Liver (tissue), 9 donors: ENCODE data around the gene LLGL1. TPM values are rescaled to one million over a fixed set of nuclear protein-coding genes. Genes with fewer than 3 reads are reported as not detected.

Experiments
- DNase-seq: peaks from one replicate; pipeline ENCODE4 v3.0.0-alpha.2; 2017; ENCODE audit warnings: low spot score
- H3K27ac ChIP-seq, 2 donors: one replicate each; pipeline ENCODE4 v1.7.0; 2013; ENCODE audit warnings: inconsistent platforms in 2 of 2, low read length in 2 of 2, control low read depth in 1 of 2, low read depth in 1 of 2, mild to moderate bottlenecking in 1 of 2
- H3K27me3 ChIP-seq, 4 donors: one replicate each; pipeline versions ENCODE4 v1.6.1 to v1.7.0; 2013; ENCODE audit warnings: low read length in 3 of 4, inconsistent platforms in 1 of 4, mild to moderate bottlenecking in 1 of 4, moderate library complexity in 1 of 4; ENCODE audit not compliant: control insufficient read depth in 4 of 4, insufficient read depth in 4 of 4
- H3K36me3 ChIP-seq, 4 donors: one replicate each; pipeline versions ENCODE4 v1.6.1 to v1.7.0; 2013; ENCODE audit warnings: low read length in 3 of 4, mild to moderate bottlenecking in 3 of 4, low read depth in 1 of 4, moderate library complexity in 1 of 4; ENCODE audit not compliant: control insufficient read depth in 4 of 4, insufficient read depth in 3 of 4
- H3K4me1 ChIP-seq, 4 donors: one replicate each; pipeline versions ENCODE4 v1.6.1 to v1.7.0; 2013; ENCODE audit warnings: low read length in 3 of 4, mild to moderate bottlenecking in 3 of 4, moderate library complexity in 1 of 4; ENCODE audit not compliant: control insufficient read depth in 4 of 4, insufficient read depth in 4 of 4
- H3K4me3 ChIP-seq, 3 donors: one replicate each; pipeline versions ENCODE4 v1.6.1 to v1.7.0; 2013; ENCODE audit warnings: low read length in 3 of 3, control low read depth in 1 of 3, low read depth in 1 of 3, mild to moderate bottlenecking in 1 of 3
- H3K9ac ChIP-seq, 2 donors: one replicate each; pipeline ENCODE4 v1.7.0; 2013; ENCODE audit warnings: low read length in 2 of 2, mild to moderate bottlenecking in 2 of 2, moderate library complexity in 2 of 2, control low read depth in 1 of 2, low read depth in 1 of 2
- H3K9me3 ChIP-seq, 4 donors: one replicate each; pipeline versions ENCODE4 v1.6.1 to v1.7.0; 2013; ENCODE audit warnings: low read length in 3 of 4; ENCODE audit not compliant: control insufficient read depth in 4 of 4
- EGR1 ChIP-seq, 2 donors: IDR thresholded peaks; 2 replicates each; pipeline ENCODE4 v1.6.1; 2016 to 2018; ENCODE audit warnings: antibody characterized with exemption in 2 of 2, low read depth in 2 of 2
- FOXA1 ChIP-seq: IDR thresholded peaks from 2 replicates; pipeline ENCODE4 v1.6.1; 2016; ENCODE audit warnings: antibody characterized with exemption
- FOXA2 ChIP-seq: IDR thresholded peaks from 2 replicates; pipeline ENCODE4 v1.6.1; 2016; ENCODE audit warnings: antibody characterized with exemption
- HNF4A ChIP-seq, 2 donors: conservative IDR thresholded peaks; 2 replicates each; pipeline ENCODE4 v1.6.1; 2016; ENCODE audit warnings: antibody characterized with exemption in 2 of 2, mild to moderate bottlenecking in 2 of 2
- HNF4G ChIP-seq: IDR thresholded peaks from 2 replicates; pipeline ENCODE4 v1.6.1; 2016; ENCODE audit warnings: antibody characterized with exemption
- JUND ChIP-seq, 2 donors: IDR thresholded peaks; 2 replicates each; pipeline ENCODE4 v1.6.1; 2016; ENCODE audit warnings: antibody characterized with exemption in 2 of 2
- NR2F2 ChIP-seq: IDR thresholded peaks from 2 replicates; pipeline ENCODE4 v1.6.1; 2016; ENCODE audit warnings: antibody characterized with exemption
- RAD21 ChIP-seq, 2 donors: IDR thresholded peaks; 2 replicates each; pipeline ENCODE4 v1.6.1; 2016; ENCODE audit warnings: antibody characterized with exemption in 2 of 2, mild to moderate bottlenecking in 2 of 2
- RXRA ChIP-seq, 2 donors: IDR thresholded peaks; 2 replicates each; pipeline ENCODE4 v1.6.1; 2017 to 2018; ENCODE audit warnings: antibody characterized with exemption in 2 of 2, mild to moderate bottlenecking in 1 of 2
- SP1 ChIP-seq: IDR thresholded peaks from 2 replicates; pipeline ENCODE4 v1.6.1; 2018; ENCODE audit warnings: antibody characterized with exemption, mild to moderate bottlenecking
- TAF1 ChIP-seq: conservative IDR thresholded peaks from 2 replicates; pipeline ENCODE4 v1.6.1; 2016; ENCODE audit warnings: antibody characterized with exemption, mild to moderate bottlenecking
- YY1 ChIP-seq: IDR thresholded peaks from 2 replicates; pipeline ENCODE4 v1.6.1; 2016; ENCODE audit warnings: antibody characterized with exemption, mild to moderate bottlenecking
- WGBS: extraction: QIAGEN DNeasy Blood & Tissue Kit; methylation state at CpG from one replicate; pipeline ENCODE4 v1.1.7; 2013; 5-methylcytosine and 5-hydroxymethylcytosine counted together
- polyA plus RNA-seq, 2 donors: library from polyadenylated mRNA; stranded (reverse) in 1 of 2; unstranded in 1 of 2; fragments of 200-250 nt in 1 of 2; fragments of >200 nt in 1 of 2; fragmentation: Nextera tagmentation in 1 of 2; extraction: Ambion mirVana in 1 of 2; gene quantifications; one replicate each; pipeline versions ENCODE4 v1.2.1 to v1.2.3, GENCODE V29; 2013 to 2015
- total RNA-seq, 2 donors: library from RNA; depleted of rRNA; stranded (reverse); fragments of >200 nt; gene quantifications; one replicate each; pipeline ENCODE4 v1.2.3, GENCODE V29; 2014
- TF ChIP-seq, protein P1 (sequence below): IDR thresholded peaks from 2 replicates; pipeline ENCODE4 v1.6.1; 2016; ENCODE audit warnings: antibody characterized with exemption
- TF ChIP-seq, protein P2 (sequence below): fragments of 150-350 bp; IDR thresholded peaks from 2 replicates; pipeline ENCODE4 v1.5.1; 2017; ENCODE audit warnings: improper control_type of control experiment, low read depth, low read length; ENCODE audit not compliant: missing input control
- TF ChIP-seq, protein P3 (sequence below): IDR thresholded peaks from 2 replicates; pipeline ENCODE4 v1.6.1; 2016; ENCODE audit warnings: antibody characterized with exemption, mild to moderate bottlenecking
- TF ChIP-seq, protein P4 (sequence below): IDR thresholded peaks from 2 replicates; pipeline ENCODE4 v1.6.1; 2016; ENCODE audit warnings: antibody characterized with exemption
- TF ChIP-seq, protein P5 (sequence below): IDR thresholded peaks from 2 replicates; pipeline ENCODE4 v1.6.1; 2016; ENCODE audit warnings: antibody characterized with exemption
- donor health status: healthy.
- donor health status: healthy.
- donor health status: healthy.
- donor health status: healthy.
- donor health status: healthy.

The LLGL1 gene
- total and polyA plus RNA-seq, 4 donors = 0.39 to 12.0 (median 2.8) TPM

DNA sequence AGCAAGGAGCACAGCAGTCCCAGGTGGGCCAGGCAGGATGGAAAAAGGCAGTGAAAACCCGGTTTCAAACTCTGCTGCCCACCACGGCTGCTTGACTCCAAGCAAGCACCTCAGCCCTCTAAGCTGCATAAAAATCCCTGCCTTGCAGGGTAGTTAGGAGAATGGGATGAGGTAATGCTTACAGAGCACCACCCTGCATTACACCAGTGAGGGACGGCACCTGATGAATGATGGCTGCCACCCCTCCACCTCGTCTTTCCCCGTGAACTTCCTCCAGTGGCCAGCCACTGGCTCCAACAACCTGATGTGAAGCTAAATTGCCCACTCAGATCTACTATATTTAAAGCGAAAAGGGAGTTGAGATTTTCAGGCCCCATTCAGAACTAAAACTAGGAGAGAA is 56.4 kb downstream of the LLGL1 start:
- no peak overlapping the region for H3K9ac ChIP-seq
- TF ChIP-seq JUND (IDR thresholded peaks at IDR 0.05) = no peak
- TF ChIP-seq RAD21 (IDR thresholded peaks at IDR 0.05) = no peak
- no peak for TF ChIP-seq SP1
- TF ChIP-seq NR2F2 = no peak
- TF ChIP-seq, protein P1, sequence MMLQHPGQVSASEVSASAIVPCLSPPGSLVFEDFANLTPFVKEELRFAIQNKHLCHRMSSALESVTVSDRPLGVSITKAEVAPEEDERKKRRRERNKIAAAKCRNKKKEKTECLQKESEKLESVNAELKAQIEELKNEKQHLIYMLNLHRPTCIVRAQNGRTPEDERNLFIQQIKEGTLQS = no peak
- TF ChIP-seq, protein P2, sequence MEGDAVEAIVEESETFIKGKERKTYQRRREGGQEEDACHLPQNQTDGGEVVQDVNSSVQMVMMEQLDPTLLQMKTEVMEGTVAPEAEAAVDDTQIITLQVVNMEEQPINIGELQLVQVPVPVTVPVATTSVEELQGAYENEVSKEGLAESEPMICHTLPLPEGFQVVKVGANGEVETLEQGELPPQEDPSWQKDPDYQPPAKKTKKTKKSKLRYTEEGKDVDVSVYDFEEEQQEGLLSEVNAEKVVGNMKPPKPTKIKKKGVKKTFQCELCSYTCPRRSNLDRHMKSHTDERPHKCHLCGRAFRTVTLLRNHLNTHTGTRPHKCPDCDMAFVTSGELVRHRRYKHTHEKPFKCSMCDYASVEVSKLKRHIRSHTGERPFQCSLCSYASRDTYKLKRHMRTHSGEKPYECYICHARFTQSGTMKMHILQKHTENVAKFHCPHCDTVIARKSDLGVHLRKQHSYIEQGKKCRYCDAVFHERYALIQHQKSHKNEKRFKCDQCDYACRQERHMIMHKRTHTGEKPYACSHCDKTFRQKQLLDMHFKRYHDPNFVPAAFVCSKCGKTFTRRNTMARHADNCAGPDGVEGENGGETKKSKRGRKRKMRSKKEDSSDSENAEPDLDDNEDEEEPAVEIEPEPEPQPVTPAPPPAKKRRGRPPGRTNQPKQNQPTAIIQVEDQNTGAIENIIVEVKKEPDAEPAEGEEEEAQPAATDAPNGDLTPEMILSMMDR = no peak
- TF ChIP-seq HNF4A (conservative IDR thresholded peaks at IDR 0.05) = no peak
- TF ChIP-seq TAF1 = no peak
- no peak for TF ChIP-seq EGR1 (IDR thresholded peaks at IDR 0.05; ENCODE audit: low read depth in 2 of 2)
- TF ChIP-seq, protein P3, sequence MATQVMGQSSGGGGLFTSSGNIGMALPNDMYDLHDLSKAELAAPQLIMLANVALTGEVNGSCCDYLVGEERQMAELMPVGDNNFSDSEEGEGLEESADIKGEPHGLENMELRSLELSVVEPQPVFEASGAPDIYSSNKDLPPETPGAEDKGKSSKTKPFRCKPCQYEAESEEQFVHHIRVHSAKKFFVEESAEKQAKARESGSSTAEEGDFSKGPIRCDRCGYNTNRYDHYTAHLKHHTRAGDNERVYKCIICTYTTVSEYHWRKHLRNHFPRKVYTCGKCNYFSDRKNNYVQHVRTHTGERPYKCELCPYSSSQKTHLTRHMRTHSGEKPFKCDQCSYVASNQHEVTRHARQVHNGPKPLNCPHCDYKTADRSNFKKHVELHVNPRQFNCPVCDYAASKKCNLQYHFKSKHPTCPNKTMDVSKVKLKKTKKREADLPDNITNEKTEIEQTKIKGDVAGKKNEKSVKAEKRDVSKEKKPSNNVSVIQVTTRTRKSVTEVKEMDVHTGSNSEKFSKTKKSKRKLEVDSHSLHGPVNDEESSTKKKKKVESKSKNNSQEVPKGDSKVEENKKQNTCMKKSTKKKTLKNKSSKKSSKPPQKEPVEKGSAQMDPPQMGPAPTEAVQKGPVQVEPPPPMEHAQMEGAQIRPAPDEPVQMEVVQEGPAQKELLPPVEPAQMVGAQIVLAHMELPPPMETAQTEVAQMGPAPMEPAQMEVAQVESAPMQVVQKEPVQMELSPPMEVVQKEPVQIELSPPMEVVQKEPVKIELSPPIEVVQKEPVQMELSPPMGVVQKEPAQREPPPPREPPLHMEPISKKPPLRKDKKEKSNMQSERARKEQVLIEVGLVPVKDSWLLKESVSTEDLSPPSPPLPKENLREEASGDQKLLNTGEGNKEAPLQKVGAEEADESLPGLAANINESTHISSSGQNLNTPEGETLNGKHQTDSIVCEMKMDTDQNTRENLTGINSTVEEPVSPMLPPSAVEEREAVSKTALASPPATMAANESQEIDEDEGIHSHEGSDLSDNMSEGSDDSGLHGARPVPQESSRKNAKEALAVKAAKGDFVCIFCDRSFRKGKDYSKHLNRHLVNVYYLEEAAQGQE = no peak
- TF ChIP-seq, protein P4, sequence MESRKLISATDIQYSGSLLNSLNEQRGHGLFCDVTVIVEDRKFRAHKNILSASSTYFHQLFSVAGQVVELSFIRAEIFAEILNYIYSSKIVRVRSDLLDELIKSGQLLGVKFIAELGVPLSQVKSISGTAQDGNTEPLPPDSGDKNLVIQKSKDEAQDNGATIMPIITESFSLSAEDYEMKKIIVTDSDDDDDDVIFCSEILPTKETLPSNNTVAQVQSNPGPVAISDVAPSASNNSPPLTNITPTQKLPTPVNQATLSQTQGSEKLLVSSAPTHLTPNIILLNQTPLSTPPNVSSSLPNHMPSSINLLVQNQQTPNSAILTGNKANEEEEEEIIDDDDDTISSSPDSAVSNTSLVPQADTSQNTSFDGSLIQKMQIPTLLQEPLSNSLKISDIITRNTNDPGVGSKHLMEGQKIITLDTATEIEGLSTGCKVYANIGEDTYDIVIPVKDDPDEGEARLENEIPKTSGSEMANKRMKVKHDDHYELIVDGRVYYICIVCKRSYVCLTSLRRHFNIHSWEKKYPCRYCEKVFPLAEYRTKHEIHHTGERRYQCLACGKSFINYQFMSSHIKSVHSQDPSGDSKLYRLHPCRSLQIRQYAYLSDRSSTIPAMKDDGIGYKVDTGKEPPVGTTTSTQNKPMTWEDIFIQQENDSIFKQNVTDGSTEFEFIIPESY = no peak
- TF ChIP-seq YY1 = no peak
- TF ChIP-seq HNF4G = no peak
- no peaks in the 10 kb centered on the region for H3K4me1 ChIP-seq
- no peak for DNase-seq
- no peaks in the 10 kb centered on the region for H3K9me3 ChIP-seq
- no peak overlapping the region for H3K4me3 ChIP-seq
- H3K27me3 ChIP-seq = no peaks in the 10 kb centered on the region
- H3K36me3 ChIP-seq = peaks cover 18 to 79% (median 54%) of the 10 kb centered on the region in 4 donors
- no peak overlapping the region for H3K27ac ChIP-seq
- WGBS = 93% methylated on average over 6 of the region's 6 CpGs

DNA sequence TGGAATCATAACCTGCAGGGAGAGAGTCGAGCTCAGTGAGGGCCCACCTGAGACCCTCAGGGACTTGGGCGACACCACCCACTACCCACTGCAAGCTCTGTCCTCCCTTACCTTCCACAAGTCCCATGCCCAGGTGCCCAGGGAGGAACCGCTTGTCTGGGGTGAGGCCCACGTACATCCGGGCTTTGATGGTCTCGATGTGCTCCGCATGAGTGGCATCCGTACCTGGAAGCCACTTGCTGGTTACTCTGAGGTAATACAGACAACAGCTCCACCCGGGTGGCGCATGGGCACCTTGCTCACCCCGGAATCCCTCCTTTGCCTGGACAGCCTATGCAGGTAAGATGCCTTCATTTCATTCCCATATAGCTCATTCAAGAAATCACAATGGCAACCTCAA is 59.9 kb downstream of the LLGL1 start:
- Histone ChIP-seq H3K27me3 (no peaks in the 10 kb centered on the region), H3K36me3 (peaks cover 9 to 74% (median 51%) of the 10 kb centered on the region in 4 donors), H3K4me3 (no peak overlapping the region), H3K9ac (no peak overlapping the region), H3K4me1 (no peaks in the 10 kb centered on the region), H3K27ac (no peak overlapping the region), H3K9me3 (no peaks in the 10 kb centered on the region)
- WGBS = 97% methylated on average over 11 of the region's 11 CpGs
- no peak for DNase-seq
- TF ChIP-seq YY1 = no peak
- TF ChIP-seq, protein P3 = no peak
- no peak for TF ChIP-seq RXRA (IDR thresholded peaks at IDR 0.05)
- TF ChIP-seq SP1 = no peak
- TF ChIP-seq HNF4A (conservative IDR thresholded peaks at IDR 0.05) = no peak
- no peak for TF ChIP-seq TAF1
- TF ChIP-seq EGR1 (IDR thresholded peaks at IDR 0.05; ENCODE audit: low read depth in 2 of 2) = no peak
- TF ChIP-seq, protein P5, sequence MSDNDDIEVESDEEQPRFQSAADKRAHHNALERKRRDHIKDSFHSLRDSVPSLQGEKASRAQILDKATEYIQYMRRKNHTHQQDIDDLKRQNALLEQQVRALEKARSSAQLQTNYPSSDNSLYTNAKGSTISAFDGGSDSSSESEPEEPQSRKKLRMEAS = no peak
- no peak for TF ChIP-seq HNF4G
- TF ChIP-seq FOXA2 = no peak
- TF ChIP-seq, protein P4 = no peak
- no peak for TF ChIP-seq FOXA1
- no peak for TF ChIP-seq JUND (IDR thresholded peaks at IDR 0.05)
- TF ChIP-seq NR2F2 = no peak
